ENCODE measurements around the gene TBC1D30. TPM values are rescaled to one million over a fixed set of nuclear protein-coding genes. Genes with fewer than 3 reads are reported as not detected.

TBC1D30 gene
- total RNA-seq, 1 donor from 2014 or later = 1.2 TPM

DNA sequence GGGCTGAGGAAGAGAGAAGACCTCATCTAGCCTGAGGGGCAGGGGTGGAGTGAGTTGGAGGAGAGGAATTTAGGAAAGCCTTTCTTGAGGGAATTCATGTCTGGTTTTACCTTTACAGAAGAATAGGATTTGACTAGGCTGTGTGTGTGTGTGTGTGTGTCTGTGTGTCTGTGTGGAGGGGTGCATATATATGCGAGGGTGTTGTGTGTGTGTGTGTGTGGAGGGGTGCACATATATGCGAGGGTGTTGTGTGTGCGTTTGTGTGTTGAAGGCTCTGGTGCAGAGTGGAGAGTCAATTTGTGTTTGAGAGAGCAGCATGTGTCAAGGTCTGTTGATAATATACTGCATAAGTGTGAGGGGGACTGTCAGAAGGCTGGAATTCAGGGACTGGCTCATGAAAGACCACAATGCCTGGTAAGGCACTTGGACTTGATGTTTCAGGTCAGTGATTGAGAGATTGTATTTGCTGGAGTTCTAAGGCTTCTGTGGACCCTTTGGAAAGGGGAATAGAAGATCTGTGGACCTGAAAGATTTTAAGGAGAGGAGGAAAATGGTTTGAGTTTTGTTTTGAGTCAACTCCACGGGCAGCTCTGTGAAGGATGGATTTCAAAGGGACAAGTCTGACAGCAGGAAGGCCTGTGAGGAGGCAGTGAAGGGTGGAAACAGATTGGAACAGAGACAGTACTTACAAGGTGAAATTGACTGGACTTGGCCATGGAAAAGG, 34.6 kb downstream of the TBC1D30 start:
- Mint-ChIP-seq H3K9me3 (ENCODE audit: unreplicated experiment) (no peaks in the 10 kb centered on the region), H3K4me3 (ENCODE audit: unreplicated experiment) (no peak overlapping the region), H3K36me3 (ENCODE audit: low read depth, unreplicated experiment) (no peaks in the 10 kb centered on the region), H3K27me3 (ENCODE audit: low read depth, unreplicated experiment) (peaks cover 5% of the 10 kb centered on the region), H3K27ac (ENCODE audit: unreplicated experiment) (no peak overlapping the region), H3K4me1 (ENCODE audit: low read depth, unreplicated experiment) (peaks cover 9% of the 10 kb centered on the region)
- H3K4me3 ChIP-seq (ENCODE audit: insufficient read depth, low read depth, low read length) = no peak overlapping the region
- DNase-seq (ENCODE audit: low read depth) = no peak
- H2AFZ ChIP-seq (ENCODE audit: low read depth, low read length) = no peak overlapping the region
- no peaks in the 10 kb centered on the region for H4K20me1 ChIP-seq (ENCODE audit: insufficient read depth, low read length)
- no peaks in the 10 kb centered on the region for H3K79me2 ChIP-seq (ENCODE audit: insufficient read depth, low read length)
- H3K9ac ChIP-seq (ENCODE audit: low read length) = no peak overlapping the region
- no peak overlapping the region for H3K4me2 ChIP-seq (ENCODE audit: low read length)
- FAIRE-seq = no peak
- no peaks in the 10 kb centered on the region for H3K36me3 ChIP-seq (ENCODE audit: insufficient read depth, low read length)
- no peak for TF ChIP-seq EZH2 (IDR thresholded peaks at IDR 0.05; ENCODE audit: insufficient read depth, low read length)
- TF ChIP-seq, protein P1, sequence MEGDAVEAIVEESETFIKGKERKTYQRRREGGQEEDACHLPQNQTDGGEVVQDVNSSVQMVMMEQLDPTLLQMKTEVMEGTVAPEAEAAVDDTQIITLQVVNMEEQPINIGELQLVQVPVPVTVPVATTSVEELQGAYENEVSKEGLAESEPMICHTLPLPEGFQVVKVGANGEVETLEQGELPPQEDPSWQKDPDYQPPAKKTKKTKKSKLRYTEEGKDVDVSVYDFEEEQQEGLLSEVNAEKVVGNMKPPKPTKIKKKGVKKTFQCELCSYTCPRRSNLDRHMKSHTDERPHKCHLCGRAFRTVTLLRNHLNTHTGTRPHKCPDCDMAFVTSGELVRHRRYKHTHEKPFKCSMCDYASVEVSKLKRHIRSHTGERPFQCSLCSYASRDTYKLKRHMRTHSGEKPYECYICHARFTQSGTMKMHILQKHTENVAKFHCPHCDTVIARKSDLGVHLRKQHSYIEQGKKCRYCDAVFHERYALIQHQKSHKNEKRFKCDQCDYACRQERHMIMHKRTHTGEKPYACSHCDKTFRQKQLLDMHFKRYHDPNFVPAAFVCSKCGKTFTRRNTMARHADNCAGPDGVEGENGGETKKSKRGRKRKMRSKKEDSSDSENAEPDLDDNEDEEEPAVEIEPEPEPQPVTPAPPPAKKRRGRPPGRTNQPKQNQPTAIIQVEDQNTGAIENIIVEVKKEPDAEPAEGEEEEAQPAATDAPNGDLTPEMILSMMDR (IDR thresholded peaks at IDR 0.05; ENCODE audit: insufficient read depth, low read depth, low read length) = no peak
- H3K27ac ChIP-seq (ENCODE audit: low read depth, low read length) = no peak overlapping the region
- H3K27me3 ChIP-seq (ENCODE audit: insufficient read depth, low read length) = peaks cover 17% of the 10 kb centered on the region
- no peaks in the 10 kb centered on the region for H3K9me3 ChIP-seq (ENCODE audit: insufficient read depth, low read depth, low read length)
- H3K4me1 ChIP-seq (ENCODE audit: insufficient read depth, low read length) = no peaks in the 10 kb centered on the region

DNA sequence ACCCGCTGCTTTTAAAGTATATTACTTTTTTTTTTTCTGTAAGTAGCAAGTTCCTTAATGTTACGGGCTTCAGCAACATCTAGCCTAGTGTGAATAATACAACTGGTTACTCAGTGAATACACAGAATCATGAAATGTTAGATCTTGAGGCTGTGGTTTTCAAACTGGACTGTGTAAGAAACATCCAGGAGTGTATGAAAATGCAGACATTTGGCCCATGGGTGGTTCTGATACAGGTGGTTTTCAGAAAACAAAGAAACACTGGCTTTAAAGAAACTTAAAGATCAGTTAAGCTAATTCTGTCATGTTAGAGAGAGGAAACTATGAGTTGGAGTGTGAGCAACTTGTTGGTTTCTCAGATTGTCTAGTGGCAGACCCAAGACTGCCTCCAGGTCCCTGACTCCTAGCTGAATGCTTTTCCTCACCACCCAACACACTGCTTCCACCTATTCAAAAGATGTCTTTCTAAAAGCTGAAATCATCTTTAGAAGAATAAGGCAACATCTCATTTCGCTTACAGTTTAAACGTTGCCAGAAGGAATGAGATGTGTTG, 36.1 kb downstream of the TBC1D30 start:
- Histone ChIP-seq H3K9me3 (ENCODE audit: insufficient read depth, low read depth, low read length) (no peaks in the 10 kb centered on the region), H3K9ac (ENCODE audit: low read length) (no peak overlapping the region), H3K27ac (ENCODE audit: low read depth, low read length) (no peak overlapping the region), H3K4me1 (ENCODE audit: insufficient read depth, low read length) (no peaks in the 10 kb centered on the region), H2AFZ (ENCODE audit: low read depth, low read length) (no peak overlapping the region), H4K20me1 (ENCODE audit: insufficient read depth, low read length) (no peaks in the 10 kb centered on the region), H3K36me3 (ENCODE audit: insufficient read depth, low read length) (no peaks in the 10 kb centered on the region), H3K4me3 (ENCODE audit: insufficient read depth, low read depth, low read length) (no peak overlapping the region), H3K27me3 (ENCODE audit: insufficient read depth, low read length) (peaks cover 21% of the 10 kb centered on the region), H3K4me2 (ENCODE audit: low read length) (no peak overlapping the region), H3K79me2 (ENCODE audit: insufficient read depth, low read length) (no peaks in the 10 kb centered on the region)
- TF ChIP-seq EZH2 (IDR thresholded peaks at IDR 0.05; ENCODE audit: insufficient read depth, low read length) = no peak
- TF ChIP-seq, protein P1 (IDR thresholded peaks at IDR 0.05; ENCODE audit: insufficient read depth, low read depth, low read length) = no peak
- Mint-ChIP-seq H3K4me3 (ENCODE audit: unreplicated experiment) (no peak overlapping the region), H3K4me1 (ENCODE audit: low read depth, unreplicated experiment) (peaks cover 5% of the 10 kb centered on the region), H3K9me3 (ENCODE audit: unreplicated experiment) (no peaks in the 10 kb centered on the region), H3K36me3 (ENCODE audit: low read depth, unreplicated experiment) (no peaks in the 10 kb centered on the region), H3K27ac (ENCODE audit: unreplicated experiment) (no peak overlapping the region), H3K27me3 (ENCODE audit: low read depth, unreplicated experiment) (peaks cover 5% of the 10 kb centered on the region)
- DNase-seq (ENCODE audit: low read depth) = no peak
- no peak for FAIRE-seq

DNA sequence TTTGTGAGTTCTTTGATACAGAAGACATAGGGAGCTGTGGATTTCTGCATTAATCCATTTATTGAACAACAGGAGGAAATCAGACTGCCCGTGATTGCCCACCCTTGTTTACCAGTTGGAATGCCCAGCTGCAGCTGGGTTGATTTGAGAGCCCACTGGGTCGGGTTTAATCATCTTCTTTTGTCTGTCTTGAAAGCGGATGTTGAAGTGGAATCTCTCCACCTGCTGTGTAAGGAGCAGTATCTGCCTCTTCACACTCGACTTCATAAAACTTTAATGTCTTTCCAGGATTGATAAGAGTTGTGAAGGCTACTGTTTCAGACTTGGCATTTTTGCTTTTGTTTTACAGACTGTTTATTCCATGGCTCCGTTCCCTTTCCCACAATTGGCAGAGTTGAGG, 39.9 kb downstream of the TBC1D30 start:
- Mint-ChIP-seq H3K27ac (ENCODE audit: unreplicated experiment) (no peak overlapping the region), H3K36me3 (ENCODE audit: low read depth, unreplicated experiment) (no peaks in the 10 kb centered on the region), H3K4me3 (ENCODE audit: unreplicated experiment) (no peak overlapping the region), H3K9me3 (ENCODE audit: unreplicated experiment) (no peaks in the 10 kb centered on the region), H3K27me3 (ENCODE audit: low read depth, unreplicated experiment) (peaks cover 5% of the 10 kb centered on the region), H3K4me1 (ENCODE audit: low read depth, unreplicated experiment) (no peaks in the 10 kb centered on the region)
- FAIRE-seq = no peak
- no peak overlapping the region for H3K27ac ChIP-seq (ENCODE audit: low read depth, low read length)
- H3K36me3 ChIP-seq (ENCODE audit: insufficient read depth, low read length) = no peaks in the 10 kb centered on the region
- H3K4me3 ChIP-seq (ENCODE audit: insufficient read depth, low read depth, low read length) = no peak overlapping the region
- H3K79me2 ChIP-seq (ENCODE audit: insufficient read depth, low read length) = no peaks in the 10 kb centered on the region
- H3K9me3 ChIP-seq (ENCODE audit: insufficient read depth, low read depth, low read length) = no peaks in the 10 kb centered on the region
- no peak overlapping the region for H2AFZ ChIP-seq (ENCODE audit: low read depth, low read length)
- TF ChIP-seq EZH2 (IDR thresholded peaks at IDR 0.05; ENCODE audit: insufficient read depth, low read length) = no peak
- TF ChIP-seq, protein P1 (IDR thresholded peaks at IDR 0.05; ENCODE audit: insufficient read depth, low read depth, low read length) = no peak
- peaks cover 31% of the 10 kb centered on the region for H3K27me3 ChIP-seq (ENCODE audit: insufficient read depth, low read length)
- no peak overlapping the region for H3K4me2 ChIP-seq (ENCODE audit: low read length)
- no peak for DNase-seq (ENCODE audit: low read depth)
- H3K9ac ChIP-seq (ENCODE audit: low read length) = no peak overlapping the region
- H4K20me1 ChIP-seq (ENCODE audit: insufficient read depth, low read length) = no peaks in the 10 kb centered on the region
- no peaks in the 10 kb centered on the region for H3K4me1 ChIP-seq (ENCODE audit: insufficient read depth, low read length)

Data from astrocyte (in vitro differentiated cells and primary cell).